Amniotic epithelial cell (primary cell): Measurements from ENCODE around the gene SEMA3B.
"Not testable (repeated sequence)": the region's sequence is repeated elsewhere in the genome, so short reads cannot be mapped to it uniquely, and the experiment has no call there.

ENCODE experiments used
- DNase-seq: peaks from one replicate; pipeline ENCODE4 v3.0.0-alpha.2; 2010; ENCODE audit warnings: low read depth

SEMA3B gene

DNA sequence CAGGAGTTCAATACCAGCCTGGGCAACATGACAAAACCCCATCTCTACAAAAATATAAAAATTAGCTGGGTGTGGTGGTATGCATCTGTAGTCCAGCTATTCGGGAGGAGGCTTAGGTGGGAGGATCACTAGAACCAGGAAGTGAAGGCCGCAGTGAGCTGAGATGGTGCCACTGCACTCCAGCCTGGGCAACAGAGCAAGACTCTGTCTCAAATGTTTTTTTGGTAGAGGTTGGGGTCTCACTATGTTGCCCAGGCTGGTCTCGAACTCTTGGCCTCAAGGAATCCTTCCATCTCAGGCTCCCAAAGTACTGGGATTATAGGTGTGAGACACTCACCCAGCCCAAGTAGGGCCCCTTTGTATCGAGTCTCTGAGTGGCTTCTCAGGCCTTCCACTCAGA is 25.1 kb downstream of the SEMA3B start:
- DNase-seq: no peak

DNA sequence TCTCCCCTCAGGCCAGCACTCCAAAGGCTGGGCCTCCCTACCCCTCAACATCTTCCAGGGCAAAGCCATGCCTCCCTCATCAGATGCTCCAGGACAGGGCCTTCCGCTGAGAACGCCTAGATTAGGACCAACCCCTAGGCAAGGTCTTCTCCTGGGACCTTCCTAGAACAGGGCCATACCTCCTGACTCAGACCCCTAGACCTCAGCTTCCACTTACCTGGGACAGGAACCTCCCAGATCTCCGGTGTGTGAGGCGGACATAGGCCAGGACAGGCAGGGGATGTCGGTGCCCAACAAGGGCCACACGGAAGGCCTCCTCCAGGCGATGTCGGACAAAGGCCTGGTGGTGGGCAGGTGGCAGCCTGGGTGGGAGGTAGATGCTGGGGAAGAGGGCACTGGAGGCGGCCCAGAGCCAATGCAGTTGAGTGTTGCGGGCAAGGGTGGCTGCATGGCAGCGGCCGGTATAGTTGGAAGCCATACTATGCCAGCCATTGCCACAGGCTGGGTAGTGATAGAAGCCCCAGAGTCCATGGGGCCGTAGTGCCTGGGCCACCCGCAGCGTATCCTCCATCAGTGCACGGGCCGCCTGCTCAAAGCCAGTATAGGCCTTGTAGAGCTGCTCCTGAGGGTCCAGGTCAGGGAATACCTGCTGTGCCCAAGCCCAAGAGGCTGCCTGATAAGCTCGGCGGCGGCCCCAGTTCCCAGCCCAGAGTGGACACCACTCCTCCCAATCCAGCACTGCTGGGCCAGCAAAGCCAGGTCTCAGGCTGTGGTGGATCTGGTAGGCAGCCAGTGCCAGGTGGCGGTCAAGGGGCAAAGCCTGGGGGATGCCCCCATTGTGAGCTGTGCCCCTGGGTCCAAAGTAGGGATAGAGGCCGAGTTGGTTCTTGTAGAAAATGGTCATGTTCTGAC is 25.8 kb downstream of the SEMA3B start:
- DNase-seq: no peak

DNA sequence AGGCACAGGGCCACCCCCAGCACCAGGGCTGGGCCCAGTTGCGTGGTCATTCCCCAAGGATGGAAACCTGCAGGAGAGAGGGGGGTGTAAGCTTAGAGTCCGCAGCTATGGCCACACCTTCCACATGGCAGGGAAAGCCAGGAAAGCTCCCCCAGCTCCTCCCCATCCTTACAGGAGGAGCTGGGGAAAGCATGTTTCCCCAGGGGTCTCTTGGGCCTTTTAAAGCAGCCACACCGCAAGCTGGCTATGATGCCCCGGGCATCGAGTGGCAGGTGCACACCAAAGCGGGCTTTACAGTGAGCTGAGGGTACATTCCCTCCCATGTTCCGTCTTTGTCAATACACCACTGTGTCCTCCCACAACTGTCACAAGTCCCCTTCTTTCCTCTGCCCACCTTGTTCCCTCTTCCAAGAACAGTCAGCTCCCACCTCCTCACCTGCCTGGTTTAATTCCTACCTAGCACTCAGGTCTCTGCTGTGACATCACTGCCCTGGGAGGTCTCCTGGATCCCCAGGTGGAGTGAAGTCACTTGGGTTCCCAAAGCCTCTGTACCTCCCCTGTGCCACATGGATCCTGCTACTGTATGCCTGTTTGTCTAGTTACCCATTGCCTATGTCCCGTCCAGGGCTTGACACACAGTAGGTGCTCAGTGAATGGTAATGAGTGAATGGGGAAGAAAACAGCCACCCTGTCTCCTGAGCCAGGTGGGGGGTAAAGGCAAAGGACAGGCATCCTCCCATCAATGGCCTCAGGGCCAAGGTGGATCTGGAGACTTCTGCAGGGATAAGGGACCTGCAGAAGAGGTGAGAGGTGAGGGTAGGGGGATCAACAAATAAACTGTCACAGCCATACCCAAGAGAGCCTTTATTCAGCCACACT is 26.8 kb downstream of the SEMA3B start:
- no peak for DNase-seq

DNA sequence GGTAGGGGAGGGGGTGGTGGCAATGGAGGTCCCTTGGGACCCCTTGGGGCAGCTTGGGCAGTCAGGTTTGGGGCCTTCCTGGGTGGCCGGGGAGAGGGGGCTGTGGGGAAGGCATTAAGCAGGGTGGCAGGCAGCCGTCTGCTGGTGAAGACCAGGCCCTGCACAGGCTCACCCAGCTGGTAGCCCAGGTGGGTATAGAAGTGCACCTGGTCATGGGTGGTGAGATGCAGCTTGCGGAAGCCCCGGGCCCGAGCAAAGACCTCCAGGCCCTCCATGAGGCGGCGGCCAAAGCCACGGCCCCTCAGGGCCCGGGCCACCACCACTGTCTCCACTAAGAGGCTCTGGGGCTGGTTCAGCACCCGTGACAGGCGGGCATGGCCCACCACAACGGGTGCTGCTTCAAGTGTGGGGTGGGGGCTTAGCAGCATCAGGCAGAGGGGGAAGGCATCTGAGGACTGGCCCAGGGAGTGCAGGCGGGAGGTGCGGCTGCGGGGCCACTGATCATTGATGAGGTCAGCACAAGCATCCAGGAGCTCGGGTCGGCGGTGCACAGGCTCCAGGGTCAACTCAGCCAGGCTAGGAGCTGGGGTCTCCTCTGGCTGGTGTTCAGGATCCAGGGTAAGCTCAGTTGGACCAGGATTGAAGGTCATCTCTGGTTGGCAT is 27.9 kb downstream of the SEMA3B start:
- DNase-seq: no peak

DNA sequence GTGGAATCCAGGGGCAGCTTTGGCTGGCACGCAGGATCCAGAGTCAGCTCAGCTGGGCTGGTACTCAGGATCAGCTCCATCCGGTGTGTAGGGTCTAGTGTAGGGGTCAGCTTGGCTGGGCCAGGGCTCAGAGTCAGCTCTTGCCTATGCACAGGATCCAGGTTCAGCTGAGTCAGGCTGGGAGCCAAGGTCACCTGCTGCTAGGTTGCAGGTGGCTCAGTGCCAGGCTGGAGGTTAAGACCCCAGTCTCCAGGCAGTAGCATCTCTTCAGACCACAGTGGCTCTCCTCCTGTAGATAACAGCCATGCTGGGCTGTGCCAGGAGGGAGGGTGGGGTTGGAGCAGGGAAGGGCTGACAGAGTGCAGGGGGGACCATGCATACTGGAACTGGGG is 28.4 kb downstream of the SEMA3B start:
- no peak for DNase-seq

DNA sequence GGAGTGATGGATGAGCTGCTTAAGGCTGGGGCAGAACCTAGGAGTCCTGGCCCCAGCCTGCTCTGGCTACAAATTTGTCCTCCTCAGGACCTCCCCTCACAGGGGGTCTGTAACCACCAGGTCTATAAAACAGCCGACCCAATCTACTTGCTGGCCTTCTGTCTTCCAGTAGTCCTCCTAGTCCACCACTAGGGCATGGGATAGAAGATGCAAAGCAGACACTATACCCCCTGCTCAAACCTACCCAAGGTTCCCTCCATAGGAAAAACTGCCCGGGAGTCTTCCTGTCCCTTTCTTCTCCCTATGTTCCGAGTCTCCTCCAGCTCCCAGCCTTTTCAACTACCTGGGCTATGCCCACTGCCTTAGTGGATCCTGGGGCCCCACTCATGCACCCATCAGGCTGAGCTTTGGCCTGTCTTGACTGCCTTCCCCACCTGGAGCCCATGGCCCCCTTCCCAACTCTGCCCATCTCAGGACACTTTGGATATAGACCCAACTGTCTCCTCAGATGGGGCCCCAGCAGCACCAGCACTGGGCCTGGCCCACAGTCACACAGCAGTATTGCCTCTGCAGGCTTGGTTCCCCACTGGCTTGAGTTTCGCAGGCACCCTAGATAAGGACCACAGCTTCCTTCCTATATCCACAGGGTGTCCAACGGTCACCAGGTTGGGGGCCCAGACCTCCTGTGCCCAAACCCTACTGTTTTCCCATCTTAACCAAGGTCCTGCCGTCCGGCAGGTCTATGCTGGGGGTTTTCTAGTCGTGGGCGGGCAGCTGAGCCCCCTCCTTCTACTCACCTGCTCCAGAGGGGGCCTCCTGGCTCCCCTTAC is 29.2 kb downstream of the SEMA3B start:
- no peak for DNase-seq

DNA sequence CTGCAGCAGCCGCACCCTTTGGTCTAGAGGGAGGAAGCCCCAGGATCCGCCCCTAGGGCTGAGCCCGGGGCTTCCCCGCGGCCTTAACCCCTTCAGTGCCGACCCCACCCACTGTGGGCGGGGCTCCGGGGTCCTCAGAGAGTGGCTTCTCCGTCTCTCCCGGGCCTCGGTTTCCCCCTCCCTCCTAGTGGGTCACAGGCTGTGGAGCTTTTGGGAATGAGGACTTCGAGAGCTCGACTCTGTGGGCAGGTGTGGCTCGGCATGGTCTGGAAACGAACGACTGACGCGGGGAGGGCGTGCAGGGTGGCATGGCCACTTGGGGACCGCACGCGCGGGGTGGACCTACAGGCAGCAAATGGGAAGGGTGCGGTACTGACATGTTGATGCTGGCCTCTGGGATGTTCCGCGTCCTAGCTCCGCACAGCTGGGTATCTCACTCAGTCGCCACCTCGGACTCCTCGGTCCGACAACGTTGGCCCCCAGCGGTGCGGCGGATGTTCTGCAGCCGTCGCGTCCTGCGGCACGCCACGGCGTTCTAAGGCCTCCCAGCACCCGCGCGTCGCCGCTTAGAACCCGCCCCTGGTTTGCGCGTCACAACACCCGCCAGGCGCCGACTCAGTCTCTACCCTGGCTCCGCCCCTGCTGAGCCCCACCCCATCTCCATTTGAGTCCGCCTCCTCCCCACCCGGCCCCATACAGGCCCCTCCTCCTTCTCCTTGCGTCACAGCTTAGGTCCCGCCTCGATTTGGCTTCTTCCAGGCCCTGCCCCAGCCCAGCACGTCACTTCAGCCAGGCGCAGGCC is 30.1 kb downstream of the SEMA3B start, which contains the start of the genes HYAL3 and NAA80:
Gene HYAL3, minus strand, starts transcription at position 570 of the 802 bp plus-strand sequence. CDS start 3,803 bp downstream, outside the sequence.
Gene NAA80, minus strand, starts transcription at position 570 of the 802 bp plus-strand sequence. CDS start 1,942 bp downstream, outside the sequence.
- DNase-seq: peak; percentile 99

DNA sequence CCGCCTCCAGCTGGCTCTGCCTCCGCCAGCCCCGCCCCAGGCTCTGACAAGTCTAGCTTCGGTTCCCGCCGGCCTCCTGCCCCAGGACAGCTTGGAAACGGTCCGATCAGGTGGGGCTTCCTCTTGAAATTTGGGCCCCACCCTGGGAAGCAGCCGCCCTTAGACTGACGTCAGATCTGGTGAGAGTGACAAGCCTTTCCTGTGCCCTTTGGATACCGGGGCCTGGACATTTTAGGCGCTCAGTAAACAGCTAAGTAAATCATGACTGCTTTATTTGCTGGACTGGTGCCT is 30.6 kb downstream of the SEMA3B start:
- no peak for DNase-seq

DNA sequence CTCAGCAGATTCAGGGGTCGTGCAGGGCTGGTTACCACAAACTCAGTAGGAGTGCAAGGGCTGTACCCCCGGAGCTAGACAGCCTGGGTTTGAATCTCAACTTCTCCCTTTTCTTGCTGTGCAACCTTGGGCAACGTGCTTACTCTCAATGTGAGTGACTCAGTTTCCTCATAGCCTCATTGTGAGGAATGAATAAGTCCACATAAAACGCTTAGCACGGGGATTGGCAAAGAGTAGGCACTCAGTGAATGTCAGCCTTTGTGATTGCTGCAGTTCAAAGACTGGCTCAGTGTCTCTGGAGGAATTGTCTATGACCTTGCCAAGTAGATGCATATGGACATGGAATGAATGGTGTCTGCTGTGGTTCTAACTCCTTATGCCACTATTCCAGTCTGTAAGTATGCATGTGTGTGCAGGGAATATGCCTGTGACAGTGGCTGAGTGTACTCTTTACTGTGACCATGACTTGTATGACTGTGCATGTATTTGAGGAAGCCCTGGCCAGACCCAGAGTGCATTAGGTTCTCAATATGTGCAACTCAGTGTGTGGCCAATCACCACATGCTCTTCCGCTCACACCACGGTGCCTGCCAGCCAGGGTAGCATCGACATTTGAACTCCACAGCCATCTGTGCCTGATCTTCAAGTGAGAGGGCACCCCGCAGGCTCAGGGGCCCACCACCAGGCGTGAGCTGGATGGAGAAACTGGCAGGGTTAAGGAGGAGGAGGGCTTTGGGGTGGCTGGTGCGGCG is 31.2 kb downstream of the SEMA3B start:
- DNase-seq: peak; percentile 64

DNA sequence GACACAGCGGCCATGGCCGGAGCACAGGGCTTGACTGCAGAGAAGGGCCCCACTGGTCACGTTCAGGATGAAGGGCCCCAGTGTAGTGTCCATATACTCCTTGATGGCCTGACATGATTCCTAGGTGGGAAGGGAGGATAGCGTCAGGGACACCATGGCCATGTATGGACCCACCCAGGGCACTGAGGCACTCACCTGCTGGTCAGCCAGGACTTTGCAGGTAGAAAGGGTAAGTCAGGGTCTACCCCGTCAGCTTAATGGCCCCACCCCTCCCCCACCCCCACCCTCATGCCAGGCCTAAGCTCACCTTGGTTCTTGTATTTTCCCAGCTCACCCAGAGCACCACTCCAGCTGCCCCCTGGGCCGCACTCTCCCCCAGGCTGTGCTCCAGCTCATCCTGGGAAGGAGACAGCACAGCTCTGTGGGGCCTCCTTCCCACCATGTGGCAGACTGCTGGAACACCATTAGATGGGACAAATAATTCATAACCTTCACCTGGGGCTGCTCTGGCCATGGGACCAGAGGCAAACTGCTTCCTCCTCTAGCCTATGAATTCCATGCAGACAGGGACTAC is 31.8 kb downstream of the SEMA3B start:
- DNase-seq: no peak

DNA sequence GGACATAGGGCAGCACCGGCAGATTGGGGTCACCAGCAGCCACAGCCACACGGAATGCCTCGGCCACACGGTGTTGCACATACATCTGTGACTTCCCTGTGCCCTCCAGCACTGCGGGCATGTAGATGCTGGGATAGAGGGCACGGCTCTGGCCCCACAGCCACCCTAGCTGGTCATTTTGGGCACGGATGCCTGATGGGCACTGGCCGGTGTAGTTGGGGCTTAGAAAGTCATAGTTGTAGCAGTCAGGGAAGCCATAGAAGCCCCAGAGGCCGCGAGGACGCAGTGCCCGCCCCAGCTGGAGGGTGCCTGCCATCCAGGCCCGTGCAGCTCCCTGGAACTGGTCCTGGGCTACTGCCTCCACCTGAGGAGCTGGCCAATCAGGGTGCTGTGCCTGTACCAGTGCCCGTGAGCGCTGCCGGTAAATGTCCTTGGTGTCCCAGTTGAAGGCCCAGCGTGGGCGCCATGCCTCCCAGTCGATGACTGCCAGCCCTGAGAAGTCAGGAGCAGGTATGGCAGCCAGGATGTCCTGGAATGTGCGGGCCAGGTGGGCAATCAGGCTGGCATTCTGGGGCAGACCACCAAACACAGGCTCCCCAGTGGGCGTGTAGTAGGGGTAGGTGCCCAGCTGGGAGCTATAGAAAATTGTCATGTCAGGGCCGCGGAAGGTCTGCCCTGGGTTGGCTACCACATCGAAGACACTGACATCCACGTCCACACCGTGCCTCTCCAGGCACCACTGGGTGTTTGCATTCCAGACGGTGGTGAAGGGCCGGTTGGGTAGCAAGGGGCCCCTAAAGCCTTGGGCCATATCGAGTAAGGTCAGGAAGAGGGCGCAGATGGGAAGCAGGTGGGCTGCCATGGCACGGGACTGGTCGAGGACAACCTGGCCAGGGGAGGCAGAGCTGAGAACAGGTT is 33.4 kb downstream of the SEMA3B start:
- no peak for DNase-seq

DNA sequence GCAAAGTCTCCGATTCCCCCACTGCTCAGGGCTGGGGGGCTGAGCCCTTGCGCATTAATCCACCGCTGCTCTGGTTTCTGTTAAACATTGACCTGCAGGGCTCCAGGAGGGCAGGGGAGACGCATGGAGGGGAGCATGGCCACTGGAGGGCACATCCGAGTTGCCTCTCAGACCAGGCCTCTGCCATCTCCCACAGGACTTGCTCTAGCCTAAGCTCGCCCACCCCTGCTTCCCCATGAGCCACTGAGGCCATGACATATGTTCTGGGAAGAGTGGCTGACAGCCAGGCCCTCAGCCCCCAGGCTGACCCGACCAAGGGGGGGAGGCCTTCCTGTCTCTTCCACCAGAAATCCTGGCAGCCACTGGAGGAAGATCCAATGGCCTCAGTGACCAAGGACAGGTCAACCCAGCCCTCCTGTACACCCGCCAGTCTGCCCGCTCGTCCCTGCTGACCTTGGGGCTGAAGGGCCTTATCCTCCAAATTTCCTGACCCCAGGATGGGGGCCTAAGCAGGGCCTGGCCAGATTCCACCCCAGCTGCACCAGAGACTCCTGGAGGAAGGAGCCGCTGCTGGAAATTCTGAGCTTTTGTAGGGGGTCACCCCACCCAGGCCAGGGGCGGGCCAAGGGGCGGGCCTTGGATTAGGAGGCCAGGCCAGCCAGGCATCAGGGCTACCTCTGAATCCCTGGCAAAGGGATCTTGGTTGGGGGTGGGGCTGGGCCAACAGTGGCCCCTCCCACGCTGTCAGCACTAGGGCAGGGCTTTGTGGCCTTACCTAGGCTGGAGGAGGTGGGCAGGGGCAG is 34.3 kb downstream of the SEMA3B start, which contains the start of gene HYAL1:
Gene HYAL1, minus strand, starts transcription at position 562 of the 803 bp plus-strand sequence. CDS start 618 bp downstream, outside the sequence.
- DNase-seq: peak; percentile 23

DNA sequence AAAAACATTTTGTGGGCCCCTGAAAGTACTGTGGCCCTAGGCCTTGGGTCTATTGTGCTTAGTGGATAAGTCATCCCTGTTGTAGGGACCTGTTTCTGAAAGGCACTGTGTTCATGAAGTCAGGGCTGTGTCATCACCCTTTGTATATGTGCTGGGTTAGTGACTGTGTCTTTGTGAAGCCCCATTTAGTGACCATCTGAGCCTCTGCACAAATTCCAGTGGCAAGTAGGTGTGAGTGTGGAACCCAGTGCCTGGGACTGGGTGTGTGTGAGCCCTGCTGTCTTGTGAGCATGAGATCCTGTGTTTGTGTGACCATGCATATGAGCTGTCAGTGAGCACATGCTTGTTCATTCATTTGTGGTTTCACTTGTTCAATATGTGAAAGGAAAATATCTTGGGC is 35.7 kb downstream of the SEMA3B start:
- DNase-seq: no peak

DNA sequence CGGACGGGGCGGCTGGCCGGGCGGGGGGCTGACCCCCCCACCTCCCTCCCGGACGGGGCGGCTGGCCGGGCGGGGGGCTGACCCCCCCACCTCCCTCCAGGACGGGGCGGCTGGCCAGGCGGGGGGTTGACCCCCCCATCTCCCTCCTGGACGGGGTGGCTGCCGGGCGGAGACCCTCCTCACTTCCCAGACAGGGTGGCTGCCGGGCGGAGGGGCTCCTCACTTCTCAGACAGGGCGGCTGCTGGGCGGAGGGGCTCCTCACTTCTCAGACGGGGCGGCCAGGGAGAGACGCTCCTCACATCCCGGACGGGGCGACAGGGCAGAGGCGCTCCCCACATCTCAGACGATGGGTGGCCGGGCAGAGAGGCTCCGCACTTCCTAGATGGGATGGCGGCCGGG is 43.1 kb downstream of the SEMA3B start:
- not testable (repeated sequence) for DNase-seq

DNA sequence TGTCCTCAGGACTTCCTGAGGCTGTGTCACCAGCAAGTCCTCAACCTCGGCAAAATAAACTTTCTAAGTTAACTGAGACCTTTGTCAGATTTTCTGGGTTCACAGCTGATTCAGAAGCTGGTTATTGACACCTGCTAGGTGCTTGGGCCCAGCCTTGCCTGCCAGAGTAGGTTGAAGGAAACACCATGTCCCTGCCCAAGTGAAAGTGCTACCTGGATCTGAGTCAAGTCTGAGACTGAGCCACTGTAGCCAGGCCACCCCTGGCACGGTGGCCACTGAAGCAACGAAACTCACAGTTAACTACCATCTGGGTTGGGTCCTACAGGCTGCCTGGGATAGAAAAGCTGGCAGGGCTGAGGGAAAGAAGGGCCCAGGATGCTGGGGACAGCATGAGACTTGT is 45.4 kb downstream of the SEMA3B start:
- no peak for DNase-seq

DNA sequence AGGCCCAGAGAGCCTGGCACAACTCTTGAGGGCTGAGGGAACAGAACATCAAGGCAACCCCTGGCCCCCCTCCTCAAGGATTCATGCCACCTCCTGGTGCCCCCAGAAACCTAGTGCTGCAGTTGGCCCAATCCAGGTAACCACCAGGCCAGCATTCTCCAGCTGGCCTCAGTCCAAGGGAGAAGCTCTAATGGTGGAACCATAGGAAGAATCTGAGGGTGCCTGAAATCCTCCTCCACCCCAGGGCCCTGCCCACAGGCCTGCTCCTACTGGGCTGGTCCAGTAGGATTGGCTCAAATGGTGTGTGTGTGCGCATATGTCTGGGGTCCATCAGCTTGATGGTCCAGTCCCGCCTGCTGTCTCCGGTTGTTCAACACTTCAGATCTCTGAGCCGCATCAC is 45.9 kb downstream of the SEMA3B start:
- no peak for DNase-seq

DNA sequence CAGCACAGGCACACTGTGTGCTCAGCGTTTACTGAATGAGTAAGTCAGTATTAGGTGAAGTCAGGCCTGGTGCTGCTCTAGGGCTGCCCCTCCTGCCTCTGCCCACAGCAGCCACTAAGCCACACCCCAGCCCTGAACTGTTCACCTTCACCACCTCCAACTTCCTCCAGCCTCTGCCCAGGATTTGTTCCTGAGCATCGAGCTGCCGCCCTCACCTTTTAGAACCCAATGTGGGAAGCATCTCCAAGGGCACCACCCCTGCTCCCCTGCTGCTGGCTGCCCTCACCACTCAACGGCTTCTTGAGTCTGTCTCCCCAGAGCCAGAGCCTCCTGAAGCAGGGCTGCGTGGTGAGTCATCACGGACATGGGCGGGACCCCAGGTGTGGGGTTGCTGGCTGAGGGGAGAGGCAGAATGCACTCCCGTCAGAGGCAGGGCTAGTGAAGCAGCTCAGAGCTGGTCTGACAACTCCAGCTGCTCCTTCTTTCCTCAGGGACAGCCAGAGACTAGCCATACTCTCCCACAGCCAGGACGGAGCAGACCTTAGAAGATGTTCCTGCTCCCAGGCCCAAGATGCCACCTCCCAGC is 47.8 kb downstream of the SEMA3B start:
- peak; percentile 67 for DNase-seq
